Activated T-cell treated with anti-CD3 and anti-CD28 coated beads, Interleukin-2, amount 50 U/mL, for 1 hour (primary cell): ENCODE measurements around the gene CORIN.
"Not testable (repeated sequence)": the region's sequence is repeated elsewhere in the genome, so short reads cannot be mapped to it uniquely, and the experiment has no call there.

ENCODE experiments used
- DNase-seq: peaks from one replicate; pipeline ENCODE4 v3.0.0-alpha.2; 2020

CORIN gene

DNA sequence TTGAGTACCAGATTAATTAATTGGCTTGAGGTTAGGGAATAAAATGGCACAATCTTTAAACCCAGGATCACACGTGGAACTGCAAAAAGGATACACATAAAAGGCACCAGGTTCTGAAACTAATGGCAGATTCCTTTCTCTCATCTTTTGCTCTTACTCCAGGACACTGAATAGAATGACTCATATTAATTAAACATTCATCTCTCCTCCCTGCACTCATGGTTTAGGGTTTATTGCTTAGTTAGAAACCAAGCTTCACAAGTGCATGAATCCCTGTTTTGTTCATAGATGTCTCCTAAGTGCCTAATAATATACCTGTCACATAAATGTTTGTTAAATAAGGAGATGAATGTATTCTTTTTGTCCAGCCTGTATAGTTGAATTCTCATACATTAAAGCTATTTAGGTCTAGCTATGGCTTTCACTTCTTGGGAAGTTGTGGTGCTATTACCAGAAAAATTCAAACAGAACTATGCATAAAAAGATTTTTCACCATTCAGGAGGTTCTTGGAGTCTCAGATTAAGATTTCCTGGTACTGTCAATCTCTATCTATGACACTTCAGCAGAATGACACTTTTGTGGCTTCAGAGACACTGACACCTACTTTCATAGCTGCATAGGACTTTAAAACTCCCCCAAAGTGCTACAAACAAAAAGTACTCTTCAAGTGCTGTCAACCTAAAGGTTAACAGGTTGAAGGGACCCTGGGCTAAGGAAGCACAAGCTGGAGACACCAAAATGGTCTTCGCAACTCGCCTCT, 7.4 kb downstream of the CORIN start:
- no peak for DNase-seq

DNA sequence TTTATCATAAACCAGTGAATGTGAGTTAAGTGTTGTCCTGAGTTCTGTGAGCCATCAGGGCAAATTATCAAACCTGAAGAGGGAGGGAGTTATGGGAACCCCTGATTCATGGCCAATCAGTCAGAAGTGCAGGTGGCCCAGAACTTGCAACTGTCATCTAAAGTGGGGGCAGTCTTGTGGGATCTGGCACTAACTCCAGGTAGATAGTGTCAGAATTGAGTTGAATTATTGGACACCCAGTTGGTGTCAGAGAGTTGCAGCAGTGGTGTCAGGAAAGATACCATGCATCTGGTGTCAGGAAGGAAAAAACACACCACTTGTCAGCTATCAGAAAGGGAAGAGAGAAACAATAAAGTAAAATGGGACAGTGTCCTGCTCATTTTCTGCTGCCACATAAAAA, 8.4 kb downstream of the CORIN start:
- no peak for DNase-seq

DNA sequence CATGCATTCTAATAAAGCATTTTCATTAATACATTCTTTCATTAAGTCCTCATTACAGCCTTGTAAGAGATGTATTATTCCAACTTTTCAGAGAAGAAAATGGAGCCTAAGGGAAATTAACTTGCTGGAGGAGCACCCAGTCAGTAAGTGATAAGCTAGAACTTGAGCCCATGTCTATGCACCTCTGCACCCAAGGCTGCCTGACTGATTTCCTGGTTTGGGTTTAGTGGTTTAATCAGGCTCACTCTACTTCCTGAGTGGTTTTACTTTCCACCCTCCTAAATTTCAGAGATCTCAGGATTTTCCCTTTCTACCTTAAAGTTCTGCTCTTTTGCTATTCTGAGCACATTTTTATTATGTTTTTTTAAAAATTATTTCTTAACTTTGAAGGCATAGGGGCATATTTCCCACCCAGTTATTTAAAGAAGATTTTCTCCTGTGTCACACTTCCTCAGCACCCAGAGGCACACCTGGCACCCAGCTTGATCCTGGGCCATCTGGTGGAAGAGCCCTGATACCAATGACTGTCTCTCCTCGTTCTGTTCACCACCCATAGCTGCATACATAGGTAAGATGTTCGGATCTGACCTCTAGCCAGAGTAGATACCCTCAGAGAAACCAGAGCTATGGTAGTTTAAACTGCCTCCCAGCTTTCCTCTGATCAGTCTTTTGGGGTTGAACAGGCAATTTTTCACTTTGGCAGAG, 10.4 kb downstream of the CORIN start:
- no peak for DNase-seq

DNA sequence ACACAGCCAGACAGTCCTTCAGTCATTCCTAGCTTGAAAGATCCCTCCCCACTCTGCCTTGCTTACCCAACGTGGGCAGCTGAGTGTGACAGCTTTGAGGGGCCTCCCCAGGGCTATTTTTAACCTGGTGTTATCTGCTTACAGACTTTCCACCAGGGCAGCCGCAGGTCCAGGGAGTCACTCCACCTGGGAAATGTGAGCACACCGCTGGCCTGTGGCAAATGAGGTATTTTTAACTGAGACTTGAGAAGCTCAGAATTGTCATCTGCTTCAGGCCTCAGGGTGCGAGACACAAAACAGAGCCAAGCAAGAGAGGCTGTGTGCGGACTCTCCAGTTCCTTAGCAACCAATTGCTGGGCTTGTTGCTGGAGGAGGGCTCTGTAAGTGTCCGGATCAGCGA, 13.0 kb downstream of the CORIN start:
- DNase-seq: no peak

DNA sequence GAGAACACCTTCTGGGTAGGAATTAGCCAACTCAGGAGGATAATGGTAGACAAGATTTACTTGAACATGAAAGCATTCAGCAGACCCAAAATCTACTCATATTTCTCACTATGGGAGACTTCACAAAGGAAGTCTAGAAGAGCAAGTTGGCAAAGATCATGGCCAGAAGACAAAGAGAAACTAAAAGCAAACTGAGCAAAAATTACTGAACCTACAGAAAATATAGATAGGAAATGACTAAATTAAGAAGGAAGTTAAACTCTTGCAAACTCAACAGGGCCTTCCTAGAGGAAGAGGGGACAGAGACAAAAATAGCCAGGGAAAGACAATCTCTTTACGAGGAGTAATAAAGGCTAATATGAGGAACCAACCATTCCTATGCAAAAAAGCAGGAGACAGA, 18.7 kb downstream of the CORIN start:
- DNase-seq: no peak

DNA sequence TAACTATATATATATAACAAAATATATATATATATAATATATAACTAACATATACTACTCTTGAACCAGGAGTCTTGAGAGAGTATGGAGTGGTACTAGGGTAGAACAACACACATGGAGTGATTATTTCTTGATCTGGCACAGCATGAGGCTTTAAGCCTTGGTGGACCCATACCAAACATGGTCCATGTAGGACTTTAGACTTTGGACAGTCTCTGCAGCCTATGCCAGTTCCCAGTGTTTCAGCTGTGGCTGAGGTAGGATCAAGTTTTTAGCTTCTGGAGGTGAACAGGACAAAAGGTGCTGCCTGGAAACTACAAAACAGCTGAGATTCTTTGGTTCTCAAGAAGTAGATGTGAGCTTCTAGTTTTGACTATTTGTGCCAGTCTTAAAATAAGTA, 20.6 kb downstream of the CORIN start:
- no peak for DNase-seq

DNA sequence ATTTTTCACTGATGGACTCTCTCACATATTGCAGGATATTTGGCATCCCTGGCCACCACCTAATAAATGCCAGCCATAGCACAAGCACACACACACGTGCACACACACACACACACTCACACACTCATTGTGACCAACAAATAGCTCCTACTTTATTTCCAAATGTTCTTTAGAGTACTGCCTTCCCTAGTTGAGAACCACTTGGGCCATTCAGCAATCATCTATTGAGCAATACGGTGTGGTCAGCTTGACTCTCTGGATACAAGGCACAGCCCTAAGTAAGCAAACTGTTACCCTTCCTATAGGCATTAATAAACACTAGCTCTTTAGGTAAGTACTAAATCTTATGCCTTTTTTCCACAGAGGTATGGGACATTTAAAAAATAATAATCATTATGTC, 21.1 kb downstream of the CORIN start:
- DNase-seq: no peak

DNA sequence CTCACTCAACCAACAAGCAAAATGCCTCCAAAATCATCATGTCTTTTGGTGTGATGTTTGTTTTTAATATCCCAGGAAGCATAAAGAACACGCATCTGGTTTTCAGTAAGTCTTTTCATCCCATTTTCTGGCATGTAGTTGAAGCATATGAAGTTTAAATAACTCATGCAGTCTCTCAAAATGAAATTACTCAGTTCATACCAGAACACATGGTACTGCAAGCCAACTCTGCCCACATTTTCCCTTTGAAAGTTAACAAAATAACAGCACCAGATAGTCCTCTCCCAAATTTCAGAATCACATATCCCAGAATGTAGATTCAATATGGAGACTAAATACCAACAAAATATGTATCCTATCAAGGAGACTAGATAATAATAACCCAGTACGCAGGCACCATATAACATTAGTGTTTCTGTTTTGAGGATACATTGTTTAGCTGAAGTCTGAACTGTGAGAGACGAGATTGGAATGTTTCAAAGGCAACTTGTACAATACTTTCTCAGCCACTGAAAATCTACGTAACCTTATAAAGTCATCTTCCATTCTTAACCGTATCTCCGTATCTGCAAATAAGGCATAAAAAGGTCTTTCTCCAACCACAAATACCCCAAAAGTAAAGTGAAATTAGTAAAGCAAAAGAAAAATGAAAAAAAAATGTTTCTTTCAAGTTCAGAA, 23.1 kb downstream of the CORIN start:
- no peak for DNase-seq

DNA sequence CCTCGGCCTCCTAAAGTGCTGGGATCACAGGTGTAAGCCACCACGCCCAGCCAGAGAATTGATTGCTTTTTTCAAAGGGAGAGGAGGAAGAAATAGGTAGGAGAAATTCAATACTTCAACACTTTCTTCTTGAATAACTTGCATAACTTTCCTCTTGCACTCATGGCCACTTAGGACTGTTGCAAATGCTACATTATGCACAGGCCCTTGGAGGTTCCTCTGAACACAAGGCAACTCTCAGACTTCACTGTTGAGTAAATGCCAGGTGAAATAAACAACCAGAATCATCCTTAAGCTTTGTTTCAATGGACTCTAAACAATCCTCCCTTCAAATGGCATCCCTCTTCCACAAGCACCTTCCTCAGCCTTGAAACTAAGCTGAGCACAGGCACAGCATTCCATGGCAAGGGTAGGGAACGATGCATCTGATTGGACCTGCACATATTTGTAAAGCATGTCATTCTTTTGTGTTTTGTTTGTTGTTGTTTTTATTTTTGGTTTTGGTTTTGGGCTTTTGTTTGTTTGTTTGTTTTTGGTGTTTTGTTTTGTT, 28.1 kb downstream of the CORIN start:
- DNase-seq: no peak

DNA sequence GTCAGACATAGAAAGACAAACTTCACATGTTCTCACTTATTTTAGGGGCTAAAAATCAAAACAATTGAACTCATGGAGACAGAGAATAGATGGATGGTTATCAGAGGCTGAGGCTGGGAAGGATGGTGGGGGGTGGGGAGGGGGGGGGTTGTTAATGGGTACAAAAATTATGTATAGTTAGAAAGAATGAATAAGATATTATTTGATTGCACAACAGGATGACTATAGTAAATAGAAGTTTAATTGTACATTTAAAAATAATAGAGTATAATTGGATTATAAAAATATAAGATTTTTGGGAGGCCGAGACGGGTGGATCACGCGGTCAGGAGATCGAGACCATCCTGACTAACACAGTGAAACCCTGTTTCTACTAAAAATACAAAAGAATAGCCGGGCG, 33.3 kb downstream of the CORIN start:
- no peak for DNase-seq

DNA sequence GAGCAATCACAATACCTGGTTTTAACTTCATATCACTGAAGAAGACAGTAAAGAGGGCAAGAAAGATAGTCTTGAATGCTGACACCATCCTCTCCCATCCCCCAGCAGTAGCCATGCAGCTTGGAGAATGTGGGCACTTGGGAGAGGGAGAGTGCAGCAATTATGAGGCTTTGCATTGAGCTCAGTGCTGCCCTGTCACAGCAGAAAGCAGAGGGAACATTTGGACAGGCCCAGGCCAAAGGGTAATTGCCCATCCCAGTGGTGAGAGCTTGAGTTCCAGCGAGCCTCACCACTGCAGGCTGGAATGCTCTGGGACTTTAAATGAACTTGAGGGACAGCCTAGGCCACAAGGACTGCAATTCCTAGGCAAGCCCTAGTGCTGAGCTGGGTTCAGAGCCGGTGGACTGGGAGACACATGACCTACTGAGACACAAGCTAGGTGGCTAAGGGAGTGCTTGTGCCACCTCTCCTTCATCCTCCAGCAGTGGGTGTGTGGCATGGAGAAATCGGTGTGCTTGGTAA, 36.3 kb downstream of the CORIN start:
- DNase-seq: no peak

DNA sequence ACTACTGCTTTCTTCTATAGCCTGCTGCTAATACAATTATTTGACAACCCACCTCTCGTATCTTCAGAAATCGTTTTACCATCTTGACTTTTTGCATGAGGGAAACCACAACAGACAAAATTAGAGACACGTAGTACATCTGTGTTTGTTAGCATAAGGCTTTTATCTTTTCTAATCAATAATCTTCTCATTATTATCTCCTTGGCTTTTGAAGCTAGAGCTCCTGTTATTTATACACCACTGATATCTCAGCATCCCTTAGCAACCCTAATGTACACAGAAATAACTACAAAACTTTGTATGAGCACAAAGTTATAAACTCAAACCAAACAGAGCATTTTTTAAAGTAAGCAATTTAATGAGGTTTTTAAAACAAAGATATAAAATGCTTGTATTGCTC, 39.7 kb downstream of the CORIN start:
- no peak for DNase-seq

DNA sequence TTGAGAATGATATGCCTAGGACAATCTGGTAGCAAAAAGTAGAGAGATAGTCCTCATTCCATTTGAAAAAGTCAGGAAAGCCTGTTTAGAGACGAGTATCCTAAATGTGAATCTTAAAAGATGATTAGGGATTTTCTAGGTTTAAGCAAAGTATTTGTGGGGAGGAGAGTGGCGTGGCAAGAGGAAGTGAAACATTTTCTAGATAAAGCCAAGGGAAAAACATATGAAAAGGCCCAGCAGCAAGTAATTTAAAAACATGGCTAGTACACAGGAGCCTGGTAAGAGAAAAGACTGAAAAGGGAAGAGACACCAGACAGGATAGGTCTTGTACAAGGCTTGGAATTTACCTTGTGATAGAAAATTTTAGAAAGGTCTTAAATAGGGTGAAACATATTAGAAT, 45.9 kb downstream of the CORIN start:
- DNase-seq: no peak

DNA sequence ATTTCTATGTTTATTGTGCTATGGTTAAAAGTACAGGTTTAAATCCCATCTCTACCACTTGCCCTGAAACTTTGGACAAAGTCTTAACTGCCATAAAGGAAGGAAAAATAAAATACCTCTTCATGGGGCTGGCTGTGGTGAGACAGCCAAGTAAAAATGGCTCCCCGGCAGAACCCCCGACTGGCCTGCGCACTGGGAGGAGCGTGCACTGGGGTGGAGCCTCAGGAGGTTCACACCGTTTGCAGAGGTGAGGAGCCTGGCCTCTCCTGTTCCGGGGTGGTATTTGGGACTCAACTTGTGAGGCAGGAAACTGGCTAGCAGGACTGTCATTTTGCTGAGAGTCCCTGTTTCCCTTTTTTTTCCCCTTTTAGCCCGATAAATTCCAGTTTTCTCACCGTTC, 47.8 kb downstream of the CORIN start:
- DNase-seq: no peak

DNA sequence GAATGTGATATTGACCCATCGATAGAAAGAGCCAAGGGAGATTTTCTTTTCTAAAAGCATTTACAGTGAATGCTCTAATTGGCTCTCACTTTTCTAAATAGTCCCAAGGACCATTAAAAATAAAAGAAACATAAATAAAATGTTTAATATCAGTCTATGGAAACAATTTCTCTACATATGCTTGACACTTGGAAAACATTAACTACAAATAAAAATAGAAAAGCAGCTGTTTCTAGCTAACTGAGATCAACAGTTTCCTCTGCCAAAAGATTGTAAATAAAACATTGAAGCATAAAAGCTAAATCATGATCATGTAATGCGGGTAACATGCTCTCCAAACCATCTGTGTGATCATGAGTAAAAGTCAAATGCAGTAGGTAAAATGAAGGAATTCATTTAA, 49.7 kb downstream of the CORIN start:
- no peak for DNase-seq

DNA sequence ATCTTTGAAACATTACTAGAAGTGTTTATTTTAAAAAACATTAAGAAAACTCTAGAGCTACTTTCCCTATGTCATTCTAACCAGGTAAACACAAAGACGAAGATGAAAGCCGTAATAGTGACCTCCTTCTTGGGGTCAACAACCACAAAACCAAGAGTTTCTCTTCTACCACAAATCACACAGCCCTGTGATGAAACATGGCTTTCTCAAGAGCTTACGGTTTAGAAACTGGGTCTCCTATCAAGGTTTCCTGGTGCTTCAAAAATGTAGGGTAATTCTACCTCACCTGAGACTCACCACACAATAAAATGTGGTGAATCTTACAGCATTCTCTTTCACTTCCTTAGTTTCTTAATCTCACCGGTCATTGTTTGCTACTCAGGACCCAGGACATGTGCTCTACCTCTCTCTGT, 50.9 kb downstream of the CORIN start:
- DNase-seq: no peak

DNA sequence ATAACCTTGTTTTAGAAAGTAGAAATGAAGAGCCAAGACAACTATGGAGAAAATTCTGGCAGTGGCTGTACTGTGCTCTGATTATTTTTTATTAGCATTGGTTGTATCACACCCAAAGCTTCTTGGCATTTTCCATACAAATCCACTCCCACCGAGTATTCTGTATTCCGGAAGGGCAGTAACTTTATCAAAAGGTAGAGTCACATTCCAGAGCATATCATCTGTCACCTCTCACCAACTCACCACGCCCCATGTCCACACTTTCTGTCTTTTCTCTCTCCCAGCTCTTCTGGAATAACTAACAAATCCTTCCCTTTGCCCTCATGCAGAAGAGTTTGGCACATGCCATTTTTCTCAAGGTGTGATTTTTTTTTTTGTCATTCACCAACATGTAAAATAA, 52.7 kb downstream of the CORIN start:
- DNase-seq: no peak

DNA sequence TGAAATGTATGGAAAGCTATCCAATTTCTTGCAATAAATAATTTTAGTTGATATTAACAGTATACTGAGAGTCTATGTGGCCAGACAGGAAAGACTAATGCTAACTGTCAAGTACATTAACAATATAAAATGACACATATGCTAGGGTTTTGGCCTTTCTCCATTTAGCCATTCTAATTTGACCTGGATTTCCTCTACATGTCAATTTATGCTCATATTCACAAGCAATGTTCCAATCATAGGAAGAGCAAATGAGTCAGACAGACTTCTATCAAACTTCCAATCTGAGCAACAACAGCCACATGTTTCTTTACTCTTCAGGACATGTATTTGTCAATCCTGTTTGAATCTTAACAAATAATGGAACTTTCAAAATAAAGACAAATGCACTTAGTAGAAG, 53.6 kb downstream of the CORIN start:
- DNase-seq: no peak

DNA sequence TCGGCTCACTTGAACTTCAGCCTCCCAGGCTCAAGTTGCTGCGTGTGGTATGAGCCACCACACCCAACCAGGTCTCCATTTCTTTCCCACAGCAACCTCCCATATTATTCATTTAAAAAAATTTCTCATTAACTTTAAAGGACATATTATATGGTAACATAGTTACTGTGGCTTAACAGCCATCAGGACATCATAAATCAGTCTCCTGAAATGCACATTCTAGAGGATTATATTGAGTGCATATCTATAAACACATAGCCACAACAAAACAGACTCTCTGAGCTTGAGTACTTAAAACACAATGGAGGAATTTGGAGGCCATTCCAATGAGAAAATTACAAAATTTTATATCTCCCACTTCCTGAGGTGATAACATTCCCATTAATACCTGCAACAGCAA, 61.5 kb downstream of the CORIN start:
- DNase-seq: no peak

DNA sequence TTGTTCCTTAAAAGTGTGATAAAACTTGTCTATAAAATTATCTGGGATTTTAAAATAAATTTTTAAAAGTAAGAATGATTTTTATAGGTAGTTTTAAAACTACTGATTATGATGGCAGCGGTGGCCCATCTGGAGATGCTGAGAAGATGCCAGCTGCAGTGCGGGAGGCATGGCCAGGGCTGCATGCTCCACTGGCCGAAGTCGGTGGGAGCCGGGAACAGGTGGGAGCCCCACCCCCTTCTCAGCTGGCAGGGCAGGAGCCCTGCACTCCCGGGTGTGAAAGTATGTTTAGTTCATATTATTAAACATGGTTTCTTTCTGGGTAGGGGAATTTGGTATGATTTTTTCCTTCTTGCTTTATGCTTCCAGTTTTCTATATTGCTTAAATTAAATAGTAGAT, 63.8 kb downstream of the CORIN start:
- DNase-seq: no peak

DNA sequence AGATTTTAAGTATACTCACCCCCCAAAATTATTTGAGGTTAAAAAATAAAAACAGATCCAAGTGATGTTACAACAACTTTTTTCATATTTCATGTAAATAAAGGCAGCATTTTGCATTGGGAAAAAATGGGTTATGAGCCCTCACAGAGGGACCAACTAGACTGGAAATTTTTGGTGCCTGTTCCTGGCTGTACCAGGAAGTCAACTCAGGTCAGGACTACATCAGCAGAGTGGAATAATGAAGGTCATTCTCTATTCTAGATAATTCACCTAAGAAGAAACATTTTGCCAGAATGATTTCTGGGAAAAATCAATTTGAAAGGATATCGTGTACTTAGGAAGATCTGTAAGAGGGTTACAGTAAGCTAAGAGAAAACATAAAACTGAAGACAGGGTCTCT, 66.8 kb downstream of the CORIN start:
- DNase-seq: no peak

DNA sequence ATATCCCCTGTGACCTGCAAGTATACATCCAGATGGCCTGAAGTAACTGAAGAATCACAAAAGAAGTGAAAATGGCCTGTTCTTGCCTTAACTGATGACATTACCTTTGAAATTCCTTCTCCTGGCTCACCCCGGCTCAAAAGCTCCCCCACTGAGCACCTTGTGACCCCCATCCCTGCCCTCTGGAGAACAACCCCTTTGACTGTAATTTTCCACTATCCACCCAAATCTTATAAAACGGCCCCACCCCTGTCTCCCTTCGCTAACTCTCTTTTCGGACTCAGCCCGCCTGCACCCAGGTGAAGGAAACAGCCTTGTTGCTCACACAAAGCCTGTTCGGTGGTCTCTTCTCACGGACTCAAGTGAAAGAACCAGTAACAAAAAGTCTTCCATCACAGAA, 69.9 kb downstream of the CORIN start:
- DNase-seq: not testable (repeated sequence)

DNA sequence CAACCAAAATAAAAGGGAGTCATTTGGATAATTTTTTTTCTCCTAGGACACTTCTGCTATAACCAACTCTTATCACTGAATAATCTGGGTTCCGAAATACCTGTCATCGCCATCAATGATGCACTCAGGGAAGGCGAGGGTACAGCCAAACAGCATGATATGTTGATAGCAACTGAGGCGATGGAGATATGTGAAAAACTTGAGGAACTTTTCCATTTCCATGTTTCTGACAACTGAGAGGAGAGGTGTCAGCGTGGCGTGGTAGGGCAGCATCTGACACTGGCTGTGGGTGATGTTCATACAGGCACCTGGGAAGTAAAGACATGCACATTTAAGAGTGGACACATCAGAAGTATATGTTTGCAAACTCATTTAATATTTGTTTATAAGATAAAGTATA, 74.6 kb downstream of the CORIN start:
- no peak for DNase-seq
